H1 (cell line): ENCODE results near the gene RBM10. TPM values are rescaled to one million over a fixed set of nuclear protein-coding genes. Genes with fewer than 3 reads are reported as not detected.

ENCODE experiments used
- CTCF ChIA-PET: fragments of 300-600 bp; sonication (Branson Sonifier 250); formaldehyde crosslinking; loops from one replicate; lab custom pipeline; 2021; ENCODE audit not compliant: partially characterized antibody; lab: Charles Lee
- POLR2A ChIA-PET: fragments of 300-600 bp; sonication (Branson Sonifier 250); formaldehyde crosslinking; loops from one replicate; lab custom pipeline; 2021; ENCODE audit warnings: inconsistent platforms; ENCODE audit not compliant: partially characterized antibody; lab: Charles Lee
- DNase-seq, 2 experiments: peaks; one replicate each; pipeline versions ENCODE4 v3.0.0 to v3.0.0-alpha.2; 2010 to 2022; ENCODE audit warnings: low spot score in 2 of 2, low read depth in 1 of 2, mixed read lengths in 1 of 2
- FAIRE-seq: peaks from 2 replicates; lab custom pipeline; 2011; peaks lifted over from hg19 to GRCh38; lab: Jason Lieb, UNC
- H2AFZ ChIP-seq: 2 replicates; pipeline ENCODE4 v1.8.1; 2012; ENCODE audit warnings: low read length, inconsistent platforms
- H2AK5ac ChIP-seq: 2 replicates; pipeline ENCODE4 v1.6.1; 2013; ENCODE audit warnings: low read depth, low read length
- H2BK120ac ChIP-seq: replicated peaks from 2 replicates; pipeline ENCODE3; 2013; ENCODE audit warnings: low read depth, low read length, inconsistent platforms
- H2BK12ac ChIP-seq: 2 replicates; pipeline ENCODE4 v1.6.1; 2013; ENCODE audit warnings: low read depth, low read length
- H2BK15ac ChIP-seq: 2 replicates; pipeline ENCODE4 v1.6.1; 2013; ENCODE audit warnings: low read length
- H2BK20ac ChIP-seq: 2 replicates; pipeline ENCODE4 v1.6.1; 2013; ENCODE audit warnings: low read length
- H2BK5ac ChIP-seq: 2 replicates; pipeline ENCODE4 v1.6.1; 2013; ENCODE audit warnings: low read depth, low read length
- H3K14ac ChIP-seq: 2 replicates; pipeline ENCODE4 v1.6.1; 2013; ENCODE audit warnings: inconsistent platforms; ENCODE audit not compliant: insufficient read length
- H3K18ac ChIP-seq: 2 replicates; pipeline ENCODE4 v1.6.1; 2013; ENCODE audit warnings: low read length; ENCODE audit errors: extremely low read depth
- H3K23ac ChIP-seq: 2 replicates; pipeline ENCODE4 v1.6.1; 2013; ENCODE audit warnings: inconsistent platforms; ENCODE audit not compliant: insufficient read length
- H3K23me2 ChIP-seq: 2 replicates; pipeline ENCODE4 v1.6.1; 2013; ENCODE audit warnings: low read depth, low read length
- H3K27ac ChIP-seq: 2 replicates; pipeline ENCODE4 v1.6.1; 2011; ENCODE audit warnings: low read depth, low read length, inconsistent platforms
- H3K27me3 ChIP-seq, 4 experiments: replicated peaks in 1 of 4; 1 replicate in 1 of 4; 2 replicates in 3 of 4; pipeline versions ENCODE4 v1.6.1 to v1.8.1; 2011 to 2013; ENCODE audit warnings: low read length in 3 of 4, mild to moderate bottlenecking in 3 of 4, inconsistent platforms in 2 of 4, mixed read lengths in 2 of 4, moderate library complexity in 1 of 4; ENCODE audit not compliant: control insufficient read depth in 3 of 4, insufficient read depth in 3 of 4; ENCODE audit errors: extremely low read depth in 1 of 4
- H3K36me3 ChIP-seq, 4 experiments: 2 replicates each; pipeline versions ENCODE4 v1.6.1 to v1.8.1; 2011 to 2013; ENCODE audit warnings: mild to moderate bottlenecking in 4 of 4, low read length in 3 of 4, moderate library complexity in 2 of 4, control low read depth in 1 of 4, inconsistent platforms in 1 of 4; ENCODE audit not compliant: insufficient read depth in 4 of 4, control insufficient read depth in 2 of 4
- H3K4ac ChIP-seq: replicated peaks from 2 replicates; pipeline ENCODE3; 2013; ENCODE audit warnings: low read length, low read depth, mixed read lengths, inconsistent platforms; ENCODE audit not compliant: insufficient read length
- H3K4me1 ChIP-seq, 4 experiments: replicated peaks in 1 of 4; 1 replicate in 1 of 4; 2 replicates in 3 of 4; pipeline versions ENCODE4 v1.6.1 to v1.8.1; 2011 to 2013; ENCODE audit warnings: low read length in 3 of 4, inconsistent platforms in 2 of 4, mixed read lengths in 1 of 4; ENCODE audit not compliant: insufficient read depth in 4 of 4, control insufficient read depth in 3 of 4
- H3K4me2 ChIP-seq, 2 experiments: 2 replicates each; pipeline versions ENCODE4 v1.6.1 to v1.8.1; 2011 to 2013; ENCODE audit warnings: low read depth in 2 of 2, low read length in 2 of 2, control low read depth in 1 of 2, inconsistent platforms in 1 of 2, mild to moderate bottlenecking in 1 of 2; ENCODE audit not compliant: insufficient read depth in 1 of 2
- H3K4me3 ChIP-seq, 4 experiments: fragments of 200-600, 300-600 bp in 1 of 4; sonication (generic), shearing (Covaris generic), sonication (Bioruptor Twin) in 1 of 4; 2 replicates each; pipeline versions ENCODE4 v1.5.1 to v1.8.1; 2011 to 2016; ENCODE audit warnings: low read length in 4 of 4, low read depth in 3 of 4, control low read depth in 2 of 4, inconsistent platforms in 2 of 4, mild to moderate bottlenecking in 2 of 4, mixed read lengths in 1 of 4, moderate library complexity in 1 of 4; ENCODE audit not compliant: insufficient read depth in 2 of 4; ENCODE audit errors: extremely low read depth in 1 of 4
- H3K56ac ChIP-seq: replicated peaks from 2 replicates; pipeline ENCODE3; 2013; ENCODE audit warnings: low read depth, mild to moderate bottlenecking, mixed read lengths, low read length, inconsistent platforms; ENCODE audit not compliant: insufficient read length
- H3K79me1 ChIP-seq: 2 replicates; pipeline ENCODE4 v1.6.1; 2013; ENCODE audit warnings: low read depth, low read length, control low read depth
- H3K79me2 ChIP-seq, 2 experiments: 2 replicates each; pipeline versions ENCODE4 v1.6.1 to v1.8.1; 2012 to 2013; ENCODE audit warnings: low read length in 2 of 2, mild to moderate bottlenecking in 2 of 2, inconsistent platforms in 1 of 2; ENCODE audit not compliant: insufficient read depth in 2 of 2, control insufficient read depth in 1 of 2
- H3K9ac ChIP-seq, 4 experiments: replicated peaks in 1 of 4; 1 replicate in 1 of 4; 2 replicates in 3 of 4; pipeline versions ENCODE4 v1.6.1 to v1.8.1; 2011 to 2013; ENCODE audit warnings: low read depth in 3 of 4, low read length in 3 of 4, control low read depth in 2 of 4, mild to moderate bottlenecking in 2 of 4, moderate library complexity in 2 of 4, inconsistent platforms in 1 of 4; ENCODE audit errors: extremely low read depth in 1 of 4
- H3K9me3 ChIP-seq, 2 experiments: 2 replicates each; pipeline versions ENCODE4 v1.6.1 to v1.8.1; 2012 to 2013; ENCODE audit warnings: mild to moderate bottlenecking in 2 of 2, moderate library complexity in 2 of 2, control low read depth in 1 of 2, inconsistent platforms in 1 of 2, low read depth in 1 of 2, low read length in 1 of 2, mixed read lengths in 1 of 2; ENCODE audit not compliant: insufficient read depth in 2 of 2
- H4K20me1 ChIP-seq, 2 experiments: replicated peaks in 1 of 2; 2 replicates each; pipeline versions ENCODE3 to v1.8.1; 2011 to 2013; ENCODE audit warnings: inconsistent platforms in 2 of 2, low read length in 2 of 2, mild to moderate bottlenecking in 1 of 2; ENCODE audit not compliant: insufficient read depth in 2 of 2, control insufficient read depth in 1 of 2
- H4K5ac ChIP-seq: 2 replicates; pipeline ENCODE4 v1.6.1; 2013; ENCODE audit warnings: low read length, low read depth, mixed read lengths, inconsistent platforms; ENCODE audit not compliant: insufficient read length
- H4K8ac ChIP-seq: 2 replicates; pipeline ENCODE4 v1.8.0; 2013; ENCODE audit warnings: mild to moderate bottlenecking, moderate library complexity, low read length, inconsistent platforms; ENCODE audit not compliant: insufficient read depth; ENCODE audit errors: extremely low read depth
- H4K91ac ChIP-seq: replicated peaks from 2 replicates; pipeline ENCODE3; 2013; ENCODE audit warnings: low read length, mixed read lengths, inconsistent platforms; ENCODE audit not compliant: insufficient read length
- WGBS, 2 experiments: shearing (Covaris generic) in 1 of 2; methylation state at CpG; one replicate each; pipeline versions ENCODE4 v1.1.6 to v1.1.7; 2013 to 2015; ENCODE audit warnings: low lambda C conversion rate in 2 of 2, mixed read lengths in 2 of 2, inconsistent platforms in 1 of 2, low coverage in 1 of 2, missing lambda C conversion rate in 1 of 2; ENCODE audit not compliant: insufficient replicate concordance in 2 of 2, insufficient coverage in 1 of 2, insufficient read length in 1 of 2; ENCODE audit errors: extremely low coverage in 1 of 2, missing lambda C conversion rate in 1 of 2; 5-methylcytosine and 5-hydroxymethylcytosine counted together
- polyA plus RNA-seq, 7 experiments: library from polyadenylated mRNA; depleted of rRNA in 3 of 7; stranded (reverse) in 5 of 7; unstranded in 2 of 7; fragments of >200 nt in 5 of 7; fragments of 200-250 nt in 2 of 7; gene quantifications; 1 replicate in 5 of 7; 2 replicates in 1 of 7; 4 replicates in 1 of 7; pipeline versions ENCODE4 v1.2.1 to v1.2.3, GENCODE V29; 2011 to 2013; ENCODE audit warnings: missing spikeins in 2 of 7, mixed read lengths in 2 of 7
- total RNA-seq: library from RNA; stranded (reverse); fragmentation: NEBNext Ultra II Directional; extraction: Animal tissue kit (Norgen Biotek cat#: 25700); gene quantifications from 2 replicates; pipeline ENCODE4 v1.2.1, GENCODE V29; 2021

The RBM10 gene
- total and polyA plus RNA-seq, 2 of the 8 experiments (the other 6 are each of a cell fraction or from before 2014, with no cell fraction given) = 35.7 to 64.0 TPM

GRCh38 chrX:47193475-47194193 is 48.6 kb downstream of the RBM10 start, which contains the start of gene UBA1:
Gene UBA1 (plus strand): TSS chrX:47193829. CDS start chrX:47198803, 4,974 bp downstream.
- no peaks in the 10 kb centered on the region for H3K27me3 ChIP-seq

More at GRCh38 chrX:47193475-47194193, 48.6 kb downstream of the RBM10 start, which contains the start of gene UBA1:
- H3K9me3 ChIP-seq = no peaks in the 10 kb centered on the region
- H2AFZ ChIP-seq = no peak within 1 kb of the TSS
- no peak within 1 kb of the TSS for H2AK5ac ChIP-seq
- no peak within 1 kb of the TSS for H2BK15ac ChIP-seq
- H4K91ac ChIP-seq = no peak within 1 kb of the TSS
- peak within 1 kb of the TSS; percentile 85 for H3K27ac ChIP-seq
- H3K18ac ChIP-seq = no peak within 1 kb of the TSS; the same call in none of the 2 replicates
- H4K20me1 ChIP-seq = peaks cover 5 to 22% of the 10 kb centered on the region in 2 experiments
- peak within 1 kb of the TSS; percentile 88; the same call in 1 of the 2 replicates for H4K8ac ChIP-seq
- H2BK12ac ChIP-seq = no peak within 1 kb of the TSS
- H3K4me2 ChIP-seq = peak within 1 kb of the TSS; percentile 64 to 93
- H2BK120ac ChIP-seq = no peak within 1 kb of the TSS
- WGBS, 2 experiments = 1% methylated on average over 22 of the region's 50 CpGs; no CpG with 5 or more reads in 1 of the 2 experiments
- ChIA-PET CTCF (interaction anchor here (1.0 to 1.2 kb wide), 2 partner anchors 76 to 118 kb away, joined by 3 read pairs; no protein-coding TSS in a partner anchor), POLR2A (interaction anchor here (1.0 to 1.5 kb wide), 6 partner anchors 12 to 168 kb away, joined by 3 to 6 read pairs (median 4); no protein-coding TSS in a partner anchor)
- H3K4me1 ChIP-seq = peaks cover 2 to 16% (median 9%) of the 10 kb centered on the region in 4 experiments
- peaks cover 0 to 21% (median 7%) of the 10 kb centered on the region in 4 experiments; a peak in 6 of 8 replicates for H3K36me3 ChIP-seq
- H3K4ac ChIP-seq = no peak within 1 kb of the TSS
- peak within 1 kb of the TSS; percentile 70 to 97 (median 83) for H3K4me3 ChIP-seq
- peaks cover 3% of the 10 kb centered on the region; the same call in 1 of the 2 replicates for H3K79me1 ChIP-seq
- H3K23me2 ChIP-seq = peaks cover 2% of the 10 kb centered on the region; the same call in 1 of the 2 replicates
- H3K79me2 ChIP-seq = peaks cover 19 to 46% of the 10 kb centered on the region in 2 experiments; a peak in 3 of 4 replicates
- DNase-seq (peak in 1 of 2 experiments; percentile 87), FAIRE-seq (peak; percentile 68)
- no peak within 1 kb of the TSS for H3K14ac ChIP-seq
- H2BK20ac ChIP-seq = no peak within 1 kb of the TSS
- peak within 1 kb of the TSS; percentile 71; the same call in 1 of the 2 replicates for H2BK5ac ChIP-seq
- H4K5ac ChIP-seq = peak within 1 kb of the TSS; percentile 74
- peak within 1 kb of the TSS; percentile 87 to 98 (median 93) for H3K9ac ChIP-seq
- H3K23ac ChIP-seq = no peak within 1 kb of the TSS
- H3K56ac ChIP-seq = peak within 1 kb of the TSS; percentile 59
